ENCODE results near the gene TNS3. TPM values are rescaled to one million over a fixed set of nuclear protein-coding genes. Genes with fewer than 3 reads are reported as not detected.
A peak's percentile ranks its signal among the peaks of the same experiment; 100 is the strongest.

TNS3 gene
- total and polyA plus RNA-seq, 2 of the 13 experiments (the other 11 are each of a cell fraction or from before 2014, with no cell fraction given), result 52.9 to 55.7 TPM

GRCh38 chr7:47311891-47312290, 270.0 kb downstream of the TNS3 start:
- Histone ChIP-seq H3K9ac (ENCODE audit: insufficient read depth, low read depth, low read length) (no peak overlapping the region), H3K79me2 (ENCODE audit: insufficient read depth, low read length) (no peaks in the 10 kb centered on the region), H4K20me1 (ENCODE audit: insufficient read depth, low read length) (0 out of 2 replicates have a peak, but pooled peaks cover 10% of the 10 kb centered on the region), H3K4me3 (replicated peaks in 1 of 3; ENCODE audit: insufficient read depth in 1 of 3, low read depth in 2 of 3, low read length in 3 of 3) (no peak overlapping the region), H3K4me2 (ENCODE audit: low read depth, low read length) (no peak overlapping the region), H2AFZ (ENCODE audit: low read length) (no peak overlapping the region), H3K4me1 (ENCODE audit: insufficient read depth, low read length) (no peaks in the 10 kb centered on the region), H3K27me3 (ENCODE audit: control insufficient read depth in 1 of 2, insufficient read depth in 2 of 2, low read length in 2 of 2) (no peaks in the 10 kb centered on the region), H3K9me3 (ENCODE audit: low read length) (no peaks in the 10 kb centered on the region), H3K36me3 (replicated peaks in 1 of 2; ENCODE audit: control insufficient read depth in 1 of 2, insufficient read depth in 2 of 2, low read length in 2 of 2) (peaks cover 11 to 60% of the 10 kb centered on the region in 2 experiments), H3K27ac (ENCODE audit: extremely low read length, insufficient read depth, low read length) (no peak overlapping the region)
- WGBS (ENCODE audit: low lambda C conversion rate), result 94% methylated on average over 4 of the region's 4 CpGs
- intact Hi-C loops (cut with micrococcal nuclease; ENCODE audit: unreplicated experiment) (no loop called here), in situ Hi-C loops (cut with HindIII; ENCODE audit: extremely low pct_ligation_motif_present, low pct_unique_long_range_greater_than_20kb) (no loop called here)
- BruUV-seq (replicated peaks), result no TSS peak
- ChIA-PET POLR2A (no interaction called here), CTCF (ENCODE audit: low intra/inter-chr PET ratio, low total read pairs) (no interaction called here)
- TF ChIP-seq ZNF18 (CRISPR knock-in tag; IDR thresholded peaks at IDR 0.05; ENCODE audit: insufficient replicate concordance) (no peak), RBM22 (optimal IDR thresholded peaks at IDR 0.05; ENCODE audit: low read length) (peak; percentile 72), ZMAT5 (CRISPR knock-in tag; IDR thresholded peaks at IDR 0.05; ENCODE audit: borderline replicate concordance, low read depth) (no peak), ZNF234 (CRISPR knock-in tag; conservative IDR thresholded peaks at IDR 0.05) (no peak)
- no peak for DNase-seq (ENCODE audit: low spot score)
- no peak for FAIRE-seq
- ATAC-seq, result no peak

GRCh38 chr7:47310020-47310419, 271.9 kb downstream of the TNS3 start:
- 96% methylated on average over 2 of the region's 2 CpGs for WGBS (ENCODE audit: low lambda C conversion rate)
- TF ChIP-seq ZNF687 (CRISPR knock-in tag; IDR thresholded peaks at IDR 0.05) (no peak), NR2F1 (CRISPR knock-in tag; IDR thresholded peaks at IDR 0.05) (no peak), TCF7 (IDR thresholded peaks at IDR 0.05; ENCODE audit: low read depth) (no peak), ZNF703 (CRISPR knock-in tag; IDR thresholded peaks at IDR 0.05; ENCODE audit: borderline replicate concordance) (no peak), ZC3H4 (CRISPR knock-in tag; IDR thresholded peaks at IDR 0.05; ENCODE audit: borderline replicate concordance) (no peak)

More at GRCh38 chr7:47310020-47310419, 271.9 kb downstream of the TNS3 start:
- H3K4me1 ChIP-seq (ENCODE audit: insufficient read depth, low read length), result no peaks in the 10 kb centered on the region
- H3K79me2 ChIP-seq (ENCODE audit: insufficient read depth, low read length), result no peaks in the 10 kb centered on the region
- H3K27ac ChIP-seq (ENCODE audit: extremely low read length, insufficient read depth, low read length), result no peak overlapping the region
- ChIA-PET POLR2A (no interaction called here), CTCF (ENCODE audit: low intra/inter-chr PET ratio, low total read pairs) (no interaction called here)
- H3K4me3 ChIP-seq (replicated peaks in 1 of 3; ENCODE audit: insufficient read depth in 1 of 3, low read depth in 2 of 3, low read length in 3 of 3), result no peak overlapping the region
- H3K27me3 ChIP-seq (ENCODE audit: control insufficient read depth in 1 of 2, insufficient read depth in 2 of 2, low read length in 2 of 2), result no peaks in the 10 kb centered on the region
- H2AFZ ChIP-seq (ENCODE audit: low read length), result no peak overlapping the region
- ATAC-seq, result no peak
- DNase-seq (ENCODE audit: low spot score), result no peak
- no peak for FAIRE-seq
- no peak overlapping the region for H3K4me2 ChIP-seq (ENCODE audit: low read depth, low read length)
- peaks cover 12 to 54% of the 10 kb centered on the region in 2 experiments for H3K36me3 ChIP-seq (replicated peaks in 1 of 2; ENCODE audit: control insufficient read depth in 1 of 2, insufficient read depth in 2 of 2, low read length in 2 of 2)
- no peak overlapping the region for H3K9ac ChIP-seq (ENCODE audit: insufficient read depth, low read depth, low read length)
- intact Hi-C loops (cut with micrococcal nuclease; ENCODE audit: unreplicated experiment), result no loop called here
- H3K9me3 ChIP-seq (ENCODE audit: low read length), result no peaks in the 10 kb centered on the region
- 0 out of 2 replicates have a peak, but pooled peaks cover 12% of the 10 kb centered on the region for H4K20me1 ChIP-seq (ENCODE audit: insufficient read depth, low read length)
- no TSS peak for BruUV-seq (replicated peaks)
- in situ Hi-C loops (cut with HindIII; ENCODE audit: extremely low pct_ligation_motif_present, low pct_unique_long_range_greater_than_20kb), result no loop called here

All from HepG2 (cell line).